ENCODE data around the gene CAMK2A. TPM values are rescaled to one million over a fixed set of nuclear protein-coding genes. Genes with fewer than 3 reads are reported as not detected.

Gene CAMK2A
- total RNA-seq, 1 donor from 2014 or later = not detected

Other genes starting within 250 kb of the CAMK2A start
- gene CSF1R, start 203.2 kb downstream of the CAMK2A start, total RNA-seq = not detected in 2 replicates
- 5.4 and 9.5 TPM in 2 replicates for gene PDGFRB, start 133.9 kb downstream of the CAMK2A start, total RNA-seq
- gene CDX1, start 123.0 kb downstream of the CAMK2A start, total RNA-seq = under 0.01 TPM in 1 of 2 replicates, not detected in the other
- gene SLC6A7, start 99.7 kb downstream of the CAMK2A start, total RNA-seq = not detected in 2 replicates
- gene ARSI, start 13.1 kb upstream of the CAMK2A start, total RNA-seq = 0.22 TPM in 1 of 2 replicates, not detected in the other
- gene TCOF1, start 67.9 kb upstream of the CAMK2A start, total RNA-seq = 8.3 TPM in 2 replicates
- 2.0 and 5.8 TPM in 2 replicates for gene CD74, start 123.1 kb upstream of the CAMK2A start, total RNA-seq
- gene RPS14, start 160.0 kb upstream of the CAMK2A start, total RNA-seq = 2,426 and 2,980 TPM in 2 replicates
- gene NDST1, start 218.4 kb upstream of the CAMK2A start, total RNA-seq = 22.6 and 27.5 TPM in 2 replicates